ENCODE results near the gene PLIN5.
"Not testable (repeated sequence)": the region's sequence is repeated elsewhere in the genome, so short reads cannot be mapped to it uniquely, and the experiment has no call there.

Gene PLIN5

GRCh38 chr19:4541806-4542145 is 6.8 kb upstream of the PLIN5 start:
- not testable (repeated sequence) for DNase-seq

- no peak for DNase-seq
These were observed 6.2 kb upstream of the PLIN5 start for GRCh38 chr19:4541114-4541805.

GRCh38 chr19:4539693-4540581 is 4.9 kb upstream of the PLIN5 start, which contains the start of gene LRG1:
Gene LRG1, minus strand, starts transcription at chr19:4540036. Its CDS starts 23 bp downstream, at chr19:4540013.
- no peak for DNase-seq

GRCh38 chr19:4539169-4539692 is 4.2 kb upstream of the PLIN5 start:
- no peak for DNase-seq

GRCh38 chr19:4538601-4538954 is 3.6 kb upstream of the PLIN5 start:
- no peak for DNase-seq

GRCh38 chr19:4537953-4538600 is 3.1 kb upstream of the PLIN5 start:
- no peak for DNase-seq

- DNase-seq: no peak
These were observed 1.8 kb upstream of the PLIN5 start for GRCh38 chr19:4536798-4537197.

GRCh38 chr19:4533835-4534424 is 1.1 kb downstream of the PLIN5 start:
- no peak for DNase-seq

- no peak for DNase-seq
These were observed 1.7 kb downstream of the PLIN5 start for GRCh38 chr19:4533334-4533733.

- no peak for DNase-seq
These were observed 3.4 kb downstream of the PLIN5 start for GRCh38 chr19:4531562-4532165.

GRCh38 chr19:4529924-4530522 is 5.0 kb downstream of the PLIN5 start:
- DNase-seq: no peak

GRCh38 chr19:4528843-4529242 is 6.2 kb downstream of the PLIN5 start:
- DNase-seq: no peak

GRCh38 chr19:4527377-4527776 is 7.6 kb downstream of the PLIN5 start:
- DNase-seq: not testable (repeated sequence)

GRCh38 chr19:4525563-4526002 is 9.4 kb downstream of the PLIN5 start:
- no peak for DNase-seq

- no peak for DNase-seq
These were observed 10.0 kb downstream of the PLIN5 start for GRCh38 chr19:4524808-4525562.

GRCh38 chr19:4523306-4524110 is 11.5 kb downstream of the PLIN5 start:
- no peak for DNase-seq

- no peak for DNase-seq
These were observed 12.6 kb downstream of the PLIN5 start for GRCh38 chr19:4522291-4523002.

- no peak for DNase-seq
These were observed 13.2 kb downstream of the PLIN5 start for GRCh38 chr19:4521888-4522242.

GRCh38 chr19:4521170-4521887 is 13.7 kb downstream of the PLIN5 start:
- DNase-seq: no peak

All from SIG-M5 (cell line).